ENCODE results near the gene LYRM2.

LYRM2 gene

GRCh38 chr6:89567630-89568390, 70.7 kb downstream of the LYRM2 start:
- Histone ChIP-seq H3K36me3 (ENCODE audit: control insufficient read depth, insufficient read depth, low read length) (no peaks in the 10 kb centered on the region), H3K4me3 (ENCODE audit: low read depth, low read length) (no peak overlapping the region), H3K4me1 (ENCODE audit: control insufficient read depth, insufficient read depth, low read length) (peaks cover under 1% of the 10 kb centered on the region; the same call in 1 of the 2 replicates), H3K9me3 (ENCODE audit: control insufficient read depth, insufficient read depth, low read depth, low read length) (no peaks in the 10 kb centered on the region), H3K27ac (ENCODE audit: low read depth, low read length) (no peak overlapping the region), H3K9ac (ENCODE audit: low read length) (no peak overlapping the region), H3K27me3 (ENCODE audit: control insufficient read depth, insufficient read depth, low read length) (no peaks in the 10 kb centered on the region)

GRCh38 chr6:89566930-89567629, 71.5 kb downstream of the LYRM2 start:
- H3K4me1 ChIP-seq (ENCODE audit: control insufficient read depth, insufficient read depth, low read length) = peaks cover 8% of the 10 kb centered on the region
- no peak overlapping the region for H3K9ac ChIP-seq (ENCODE audit: low read length)
- no peak overlapping the region for H3K27ac ChIP-seq (ENCODE audit: low read depth, low read length)
- H3K4me3 ChIP-seq (ENCODE audit: low read depth, low read length) = no peak overlapping the region
- no peaks in the 10 kb centered on the region for H3K36me3 ChIP-seq (ENCODE audit: control insufficient read depth, insufficient read depth, low read length)
- H3K27me3 ChIP-seq (ENCODE audit: control insufficient read depth, insufficient read depth, low read length) = no peaks in the 10 kb centered on the region
- H3K9me3 ChIP-seq (ENCODE audit: control insufficient read depth, insufficient read depth, low read depth, low read length) = no peaks in the 10 kb centered on the region

- no peaks in the 10 kb centered on the region for H3K27me3 ChIP-seq (ENCODE audit: control insufficient read depth, insufficient read depth, low read length)
- no peak overlapping the region for H3K9ac ChIP-seq (ENCODE audit: low read length)
- peaks cover 12% of the 10 kb centered on the region for H3K4me1 ChIP-seq (ENCODE audit: control insufficient read depth, insufficient read depth, low read length)
- H3K4me3 ChIP-seq (ENCODE audit: low read depth, low read length) = no peak overlapping the region
- H3K36me3 ChIP-seq (ENCODE audit: control insufficient read depth, insufficient read depth, low read length) = no peaks in the 10 kb centered on the region
- H3K27ac ChIP-seq (ENCODE audit: low read depth, low read length) = no peak overlapping the region
- H3K9me3 ChIP-seq (ENCODE audit: control insufficient read depth, insufficient read depth, low read depth, low read length) = no peaks in the 10 kb centered on the region
Measured at GRCh38 chr6:89566008-89566800, 72.3 kb downstream of the LYRM2 start.

DNA sequence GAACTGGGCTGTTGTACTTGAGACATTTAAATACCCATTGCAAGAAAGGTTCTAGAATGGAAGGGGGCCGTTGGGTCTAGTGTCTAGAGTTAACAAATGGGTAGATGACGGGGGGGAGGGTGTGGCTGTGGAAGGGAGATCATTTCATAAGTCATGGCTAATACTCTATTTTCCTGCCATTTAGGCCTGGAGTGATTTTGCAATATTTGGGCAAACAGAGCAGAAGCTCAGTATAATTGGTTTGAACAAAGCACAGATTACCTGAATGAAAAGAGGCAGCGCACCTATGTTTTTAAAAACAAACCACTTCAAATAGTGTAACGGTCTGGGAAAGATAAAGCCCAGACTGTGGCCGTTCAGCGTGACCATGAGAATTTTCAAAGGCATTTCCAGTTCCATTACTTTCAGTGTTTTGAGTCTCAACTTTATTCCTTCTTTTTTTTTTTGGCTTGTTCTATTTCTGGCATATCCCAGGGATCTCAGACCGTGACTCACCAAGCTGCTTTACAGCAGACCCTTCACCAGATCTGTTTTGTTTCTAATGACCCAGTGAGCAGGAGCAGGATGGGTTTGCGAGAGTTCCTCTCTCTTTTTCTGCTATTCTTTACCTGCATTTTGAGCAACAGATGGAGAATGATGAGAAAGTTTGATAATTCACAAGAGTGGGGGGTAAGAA, 73.7 kb downstream of the LYRM2 start:
- no peak overlapping the region for H3K9ac ChIP-seq (ENCODE audit: low read length)
- no peaks in the 10 kb centered on the region for H3K36me3 ChIP-seq (ENCODE audit: control insufficient read depth, insufficient read depth, low read length)
- H3K27ac ChIP-seq (ENCODE audit: low read depth, low read length) = no peak overlapping the region
- H3K27me3 ChIP-seq (ENCODE audit: control insufficient read depth, insufficient read depth, low read length) = no peaks in the 10 kb centered on the region
- no peaks in the 10 kb centered on the region for H3K9me3 ChIP-seq (ENCODE audit: control insufficient read depth, insufficient read depth, low read depth, low read length)
- H3K4me3 ChIP-seq (ENCODE audit: low read depth, low read length) = no peak overlapping the region
- peaks cover 12% of the 10 kb centered on the region for H3K4me1 ChIP-seq (ENCODE audit: control insufficient read depth, insufficient read depth, low read length)

GRCh38 chr6:89563866-89564265, 74.7 kb downstream of the LYRM2 start:
- H3K27ac ChIP-seq (ENCODE audit: low read depth, low read length) = no peak overlapping the region
- H3K9me3 ChIP-seq (ENCODE audit: control insufficient read depth, insufficient read depth, low read depth, low read length) = no peaks in the 10 kb centered on the region; the same call in 1 of the 2 replicates

GRCh38 chr6:89562093-89562973, 76.2 kb downstream of the LYRM2 start:
- peaks cover 12% of the 10 kb centered on the region for H3K4me1 ChIP-seq (ENCODE audit: control insufficient read depth, insufficient read depth, low read length)
- H3K4me3 ChIP-seq (ENCODE audit: low read depth, low read length) = no peak overlapping the region
- H3K36me3 ChIP-seq (ENCODE audit: control insufficient read depth, insufficient read depth, low read length) = no peaks in the 10 kb centered on the region
- H3K9ac ChIP-seq (ENCODE audit: low read length) = no peak overlapping the region
- H3K27ac ChIP-seq (ENCODE audit: low read depth, low read length) = no peak overlapping the region
- H3K9me3 ChIP-seq (ENCODE audit: control insufficient read depth, insufficient read depth, low read depth, low read length) = peaks cover 12% of the 10 kb centered on the region
- no peaks in the 10 kb centered on the region for H3K27me3 ChIP-seq (ENCODE audit: control insufficient read depth, insufficient read depth, low read length)

More at GRCh38 chr6:89563866-89564265, 74.7 kb downstream of the LYRM2 start:
- H3K4me1 ChIP-seq (ENCODE audit: control insufficient read depth, insufficient read depth, low read length) = peaks cover 12% of the 10 kb centered on the region
- no peak overlapping the region for H3K4me3 ChIP-seq (ENCODE audit: low read depth, low read length)
- no peak overlapping the region for H3K9ac ChIP-seq (ENCODE audit: low read length)
- no peaks in the 10 kb centered on the region for H3K27me3 ChIP-seq (ENCODE audit: control insufficient read depth, insufficient read depth, low read length)
- H3K36me3 ChIP-seq (ENCODE audit: control insufficient read depth, insufficient read depth, low read length) = no peaks in the 10 kb centered on the region

DNA sequence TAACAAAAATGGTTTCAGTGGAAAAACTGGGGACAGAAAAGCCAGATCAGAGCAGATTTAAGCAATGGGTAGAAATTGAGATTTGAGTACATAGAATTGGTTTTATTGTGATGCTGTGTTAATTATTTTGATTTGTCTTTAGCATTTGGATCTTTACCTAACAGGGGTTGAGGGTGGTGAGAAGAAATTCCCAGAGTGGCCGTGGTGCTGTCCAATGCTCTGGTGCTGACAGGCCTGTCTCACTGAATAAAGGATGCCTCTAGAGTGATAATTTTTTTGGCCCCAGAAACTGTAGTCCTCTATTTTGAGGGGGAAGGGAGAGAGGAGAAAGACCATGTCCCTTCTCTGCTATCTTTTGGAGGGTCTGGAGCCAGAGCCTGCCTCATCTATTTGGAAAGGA, 79.1 kb downstream of the LYRM2 start:
- Histone ChIP-seq H3K27ac (ENCODE audit: low read depth, low read length) (no peak overlapping the region), H3K4me1 (ENCODE audit: control insufficient read depth, insufficient read depth, low read length) (peaks cover 26% of the 10 kb centered on the region), H3K36me3 (ENCODE audit: control insufficient read depth, insufficient read depth, low read length) (no peaks in the 10 kb centered on the region), H3K9ac (ENCODE audit: low read length) (no peak overlapping the region), H3K9me3 (ENCODE audit: control insufficient read depth, insufficient read depth, low read depth, low read length) (peaks cover 17% of the 10 kb centered on the region), H3K27me3 (ENCODE audit: control insufficient read depth, insufficient read depth, low read length) (no peaks in the 10 kb centered on the region), H3K4me3 (ENCODE audit: low read depth, low read length) (no peak overlapping the region)

- peak overlapping the region; percentile 14; the same call in 1 of the 2 replicates for H3K4me3 ChIP-seq (ENCODE audit: low read depth, low read length)
- H3K27ac ChIP-seq (ENCODE audit: low read depth, low read length) = no peak overlapping the region
- no peak overlapping the region for H3K9ac ChIP-seq (ENCODE audit: low read length)
- peaks cover 17% of the 10 kb centered on the region for H3K9me3 ChIP-seq (ENCODE audit: control insufficient read depth, insufficient read depth, low read depth, low read length)
- H3K4me1 ChIP-seq (ENCODE audit: control insufficient read depth, insufficient read depth, low read length) = peaks cover 15% of the 10 kb centered on the region
- no peaks in the 10 kb centered on the region for H3K27me3 ChIP-seq (ENCODE audit: control insufficient read depth, insufficient read depth, low read length)
- H3K36me3 ChIP-seq (ENCODE audit: control insufficient read depth, insufficient read depth, low read length) = no peaks in the 10 kb centered on the region
Measured at GRCh38 chr6:89555806-89556205, 82.7 kb downstream of the LYRM2 start.

- peaks cover 17% of the 10 kb centered on the region for H3K9me3 ChIP-seq (ENCODE audit: control insufficient read depth, insufficient read depth, low read depth, low read length)
- H3K9ac ChIP-seq (ENCODE audit: low read length) = no peak overlapping the region
- H3K36me3 ChIP-seq (ENCODE audit: control insufficient read depth, insufficient read depth, low read length) = no peaks in the 10 kb centered on the region
- H3K4me3 ChIP-seq (ENCODE audit: low read depth, low read length) = no peak overlapping the region
- peaks cover 15% of the 10 kb centered on the region for H3K4me1 ChIP-seq (ENCODE audit: control insufficient read depth, insufficient read depth, low read length)
- no peaks in the 10 kb centered on the region for H3K27me3 ChIP-seq (ENCODE audit: control insufficient read depth, insufficient read depth, low read length)
- no peak overlapping the region for H3K27ac ChIP-seq (ENCODE audit: low read depth, low read length)
Measured at GRCh38 chr6:89555031-89555430, 83.5 kb downstream of the LYRM2 start.

- H3K27ac ChIP-seq (ENCODE audit: low read depth, low read length) = no peak overlapping the region
- H3K4me3 ChIP-seq (ENCODE audit: low read depth, low read length) = no peak overlapping the region
- peaks cover 17% of the 10 kb centered on the region for H3K9me3 ChIP-seq (ENCODE audit: control insufficient read depth, insufficient read depth, low read depth, low read length)
- H3K4me1 ChIP-seq (ENCODE audit: control insufficient read depth, insufficient read depth, low read length) = peaks cover 15% of the 10 kb centered on the region
- no peaks in the 10 kb centered on the region for H3K36me3 ChIP-seq (ENCODE audit: control insufficient read depth, insufficient read depth, low read length)
- H3K27me3 ChIP-seq (ENCODE audit: control insufficient read depth, insufficient read depth, low read length) = no peaks in the 10 kb centered on the region
- H3K9ac ChIP-seq (ENCODE audit: low read length) = no peak overlapping the region
Measured at GRCh38 chr6:89554106-89554505, 84.4 kb downstream of the LYRM2 start.

Data from HUES6 (cell line).